ENCODE data around the gene LCE1C. TPM values are rescaled to one million over a fixed set of nuclear protein-coding genes. Genes with fewer than 3 reads are reported as not detected.

The LCE1C gene
- total RNA-seq, 1 donor from 2014 or later = not detected

DNA sequence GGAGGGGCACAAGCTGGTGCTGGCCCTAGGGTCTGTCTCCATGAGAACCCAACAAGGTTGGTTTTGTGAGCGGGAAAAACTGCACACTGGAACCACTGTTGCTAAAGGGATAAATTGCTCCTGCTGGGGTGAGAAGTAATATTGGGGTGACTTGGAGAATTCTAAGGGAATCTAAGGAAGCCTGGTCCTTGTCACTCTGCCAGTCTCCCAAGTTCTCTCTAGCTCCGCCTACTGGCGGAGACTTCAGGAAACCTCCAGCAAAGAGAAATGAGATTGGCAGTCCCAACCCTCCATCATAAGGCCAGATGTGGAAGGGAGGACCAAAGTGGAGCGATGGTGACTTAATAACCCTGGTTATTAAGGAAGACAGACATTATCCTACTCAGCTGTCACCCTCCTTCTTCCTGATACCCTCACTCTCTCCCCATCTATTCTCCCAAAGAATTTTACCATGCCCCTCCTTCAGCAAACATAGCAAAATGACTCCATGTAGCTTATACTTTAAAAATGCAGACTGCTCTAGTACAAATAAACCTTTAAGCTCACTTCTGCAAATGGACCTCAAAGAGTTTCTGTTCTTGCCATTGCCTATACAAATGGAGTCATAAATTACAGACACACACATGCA is 28.8 kb downstream of the LCE1C start:
- Histone ChIP-seq H3K36me3 (no peaks in the 10 kb centered on the region), H3K27me3 (no peaks in the 10 kb centered on the region), H3K4me1 (no peaks in the 10 kb centered on the region), H3K4me3 (no peak overlapping the region), H3K27ac (no peak overlapping the region), H3K9me3 (no peaks in the 10 kb centered on the region)
- TF ChIP-seq POLR2AphosphoS5 (IDR thresholded peaks at IDR 0.05; ENCODE audit: insufficient read depth in 1 of 2, low read depth in 1 of 2) = no peak
- no peak for TF ChIP-seq CTCF (IDR thresholded peaks at IDR 0.05)
- no peak for TF ChIP-seq POLR2A (IDR thresholded peaks at IDR 0.05)
- no peak for DNase-seq (ENCODE audit: extremely low spot score in 2 of 2)
- intact Hi-C loops (cut with DNase I) = no loop called here

GRCh38 chr1:152776361-152776760 is 30.1 kb downstream of the LCE1C start:
- no peak overlapping the region for H3K4me3 ChIP-seq
- H3K27ac ChIP-seq = no peak overlapping the region
- no peaks in the 10 kb centered on the region for H3K9me3 ChIP-seq
- no peaks in the 10 kb centered on the region for H3K36me3 ChIP-seq
- TF ChIP-seq POLR2AphosphoS5 (IDR thresholded peaks at IDR 0.05; ENCODE audit: insufficient read depth in 1 of 2, low read depth in 1 of 2) (no peak), POLR2A (IDR thresholded peaks at IDR 0.05) (no peak), CTCF (IDR thresholded peaks at IDR 0.05) (no peak)
- no peaks in the 10 kb centered on the region for H3K27me3 ChIP-seq
- intact Hi-C loops (cut with DNase I) = no loop called here
- H3K4me1 ChIP-seq = no peaks in the 10 kb centered on the region
- DNase-seq (ENCODE audit: extremely low spot score in 2 of 2) = no peak

GRCh38 chr1:152774875-152775274 is 31.6 kb downstream of the LCE1C start, which contains the start of gene LCE1F:
LCE1F (plus strand) TSS chr1:152775140; CDS start chr1:152776372, 1,232 bp downstream.
- no peak within 1 kb of the TSS for H3K27ac ChIP-seq
- no peak within 1 kb of the TSS for H3K4me3 ChIP-seq
- no peaks in the 10 kb centered on the region for H3K4me1 ChIP-seq
- no peaks in the 10 kb centered on the region for H3K27me3 ChIP-seq
- H3K36me3 ChIP-seq = no peaks in the 10 kb centered on the region
- TF ChIP-seq POLR2A (IDR thresholded peaks at IDR 0.05) = no peak
- TF ChIP-seq POLR2AphosphoS5 (IDR thresholded peaks at IDR 0.05; ENCODE audit: insufficient read depth in 1 of 2, low read depth in 1 of 2) = no peak
- no peak for TF ChIP-seq CTCF (IDR thresholded peaks at IDR 0.05)
- intact Hi-C loops (cut with DNase I) = no loop called here
- no peak for DNase-seq (ENCODE audit: extremely low spot score in 2 of 2)
- H3K9me3 ChIP-seq = no peaks in the 10 kb centered on the region

DNA sequence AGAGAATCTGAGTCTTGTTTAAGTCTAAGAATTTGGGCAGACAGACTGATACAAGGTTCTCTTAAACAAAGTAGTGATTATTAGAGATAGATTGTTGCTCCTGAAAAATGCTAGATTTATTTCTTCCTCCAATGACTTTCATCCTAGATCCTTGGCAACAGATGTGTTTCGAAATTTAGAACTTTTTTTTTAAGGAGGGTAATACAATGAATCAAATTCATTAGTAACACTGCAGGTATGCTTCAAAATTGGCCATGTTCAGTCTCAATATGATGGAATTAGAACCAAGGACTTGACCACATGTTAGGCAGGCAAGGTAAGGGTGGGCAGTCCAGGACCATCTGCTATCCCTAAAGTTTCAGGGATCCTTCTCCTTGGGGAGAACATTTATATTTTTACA is 36.0 kb downstream of the LCE1C start:
- Histone ChIP-seq H3K4me3 (no peak overlapping the region), H3K4me1 (no peaks in the 10 kb centered on the region), H3K27me3 (no peaks in the 10 kb centered on the region), H3K27ac (no peak overlapping the region), H3K36me3 (no peaks in the 10 kb centered on the region), H3K9me3 (no peaks in the 10 kb centered on the region)
- DNase-seq (ENCODE audit: extremely low spot score in 2 of 2) = no peak
- intact Hi-C loops (cut with DNase I) = no loop called here
- no peak for TF ChIP-seq CTCF (IDR thresholded peaks at IDR 0.05)
- TF ChIP-seq POLR2A (IDR thresholded peaks at IDR 0.05) = no peak
- TF ChIP-seq POLR2AphosphoS5 (IDR thresholded peaks at IDR 0.05; ENCODE audit: insufficient read depth in 1 of 2, low read depth in 1 of 2) = no peak

- no peak for TF ChIP-seq POLR2A (IDR thresholded peaks at IDR 0.05)
- TF ChIP-seq POLR2AphosphoS5 (IDR thresholded peaks at IDR 0.05; ENCODE audit: insufficient read depth in 1 of 2, low read depth in 1 of 2) = no peak
- TF ChIP-seq CTCF (IDR thresholded peaks at IDR 0.05) = no peak
- H3K4me3 ChIP-seq = no peak overlapping the region
- DNase-seq (ENCODE audit: extremely low spot score in 2 of 2) = no peak
- no peaks in the 10 kb centered on the region for H3K36me3 ChIP-seq
- intact Hi-C loops (cut with DNase I) = no loop called here
- H3K4me1 ChIP-seq = no peaks in the 10 kb centered on the region
- no peaks in the 10 kb centered on the region for H3K9me3 ChIP-seq
- H3K27me3 ChIP-seq = no peaks in the 10 kb centered on the region
- H3K27ac ChIP-seq = no peak overlapping the region
Measured at GRCh38 chr1:152768847-152769533, 37.5 kb downstream of the LCE1C start.

Data from vagina (tissue), 2 donors.